Activated naive CD8-positive, alpha-beta T cell treated with anti-CD3 and anti-CD28 coated beads for 36 hours (primary cell): ENCODE data around the gene CGGBP1. TPM values are rescaled to one million over a fixed set of nuclear protein-coding genes. Genes with fewer than 3 reads are reported as not detected.

ENCODE experiments used
- DNase-seq: peaks from one replicate; pipeline ENCODE4 v3.0.0; 2021
- H3K27ac Mint-ChIP-seq: one replicate; pipeline ENCODE4 v1.8.0; 2022; ENCODE audit warnings: mild to moderate bottlenecking, moderate library complexity, mixed read lengths
- H3K27me3 Mint-ChIP-seq: one replicate; pipeline ENCODE4 v1.8.0; 2022; ENCODE audit warnings: mild to moderate bottlenecking, mixed read lengths
- H3K36me3 Mint-ChIP-seq: one replicate; pipeline ENCODE4 v1.8.0; 2021; ENCODE audit warnings: mild to moderate bottlenecking, mixed read lengths
- H3K4me1 Mint-ChIP-seq: one replicate; pipeline ENCODE4 v1.8.0; 2021; ENCODE audit warnings: mixed read lengths
- H3K4me3 Mint-ChIP-seq: one replicate; pipeline ENCODE4 v1.8.0; 2022; ENCODE audit warnings: mild to moderate bottlenecking, moderate library complexity, mixed read lengths
- H3K9me3 Mint-ChIP-seq: one replicate; pipeline ENCODE4 v1.8.0; 2022; ENCODE audit warnings: mixed read lengths
- total RNA-seq, 2 experiments: library from RNA; stranded (reverse); gene quantifications; one replicate each; pipeline ENCODE4 v1.2.3, GENCODE V29; 2021

Gene CGGBP1, protein sequence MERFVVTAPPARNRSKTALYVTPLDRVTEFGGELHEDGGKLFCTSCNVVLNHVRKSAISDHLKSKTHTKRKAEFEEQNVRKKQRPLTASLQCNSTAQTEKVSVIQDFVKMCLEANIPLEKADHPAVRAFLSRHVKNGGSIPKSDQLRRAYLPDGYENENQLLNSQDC
- total RNA-seq, result 10 to 100 TPM; 69.8 to 75.4 TPM

DNA sequence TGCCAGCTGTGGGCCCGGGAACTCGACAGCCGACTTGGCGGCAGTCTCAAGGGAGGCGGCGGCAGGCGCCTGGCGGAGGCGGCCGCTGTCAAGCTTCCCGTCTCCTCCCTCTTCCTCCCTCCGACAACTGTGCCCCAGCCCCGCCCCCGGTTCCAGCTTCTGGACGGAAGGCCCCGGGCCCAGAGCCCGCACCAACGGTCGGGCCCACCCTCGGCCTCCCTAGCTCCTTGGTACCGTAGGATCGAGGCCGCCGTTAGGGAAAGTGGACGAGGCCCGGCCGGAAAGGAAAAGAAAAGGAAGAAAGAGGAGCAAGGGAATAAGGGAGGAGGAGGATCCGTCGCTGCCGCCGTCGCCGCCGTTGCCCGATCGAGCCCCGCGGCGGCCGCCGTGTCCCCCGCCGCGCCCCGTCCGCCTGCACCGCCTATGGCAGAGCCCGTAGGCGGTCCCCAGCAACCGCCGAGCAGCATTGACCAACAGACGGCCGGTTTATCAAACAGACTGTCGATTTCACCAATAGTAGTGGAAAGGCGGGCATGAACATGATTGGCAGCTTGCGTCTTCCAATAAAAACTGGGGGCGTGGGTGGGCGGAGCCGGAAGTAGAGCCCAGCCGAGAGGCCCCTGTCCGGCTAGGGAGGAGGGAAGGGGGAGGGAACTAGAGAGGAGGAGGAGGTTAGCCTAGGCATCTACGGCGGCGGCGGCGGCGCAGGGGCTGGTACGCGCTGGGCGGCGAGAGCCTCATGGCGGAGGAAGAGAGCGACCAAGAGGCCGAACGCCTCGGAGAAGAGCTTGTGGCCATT is at the start of gene CGGBP1, which contains the start of gene ZNF654:
Gene CGGBP1, minus strand, starts transcription at position 425 of the 799 bp plus-strand sequence. CDS start 3,029 bp downstream, outside the sequence.
Gene ZNF654, plus strand, starts transcription at position 675 of the 799 bp plus-strand sequence. Its CDS starts 65 bp downstream, at position 740.
- Mint-ChIP-seq H3K27ac (peak within 1 kb of the TSS; percentile 97), H3K36me3 (peaks cover 32% of the 10 kb centered on the region), H3K4me3 (peak within 1 kb of the TSS; percentile 92), H3K27me3 (no peaks in the 10 kb centered on the region), H3K4me1 (peaks cover 44% of the 10 kb centered on the region), H3K9me3 (no peaks in the 10 kb centered on the region)
- peak; percentile 96 for DNase-seq

DNA sequence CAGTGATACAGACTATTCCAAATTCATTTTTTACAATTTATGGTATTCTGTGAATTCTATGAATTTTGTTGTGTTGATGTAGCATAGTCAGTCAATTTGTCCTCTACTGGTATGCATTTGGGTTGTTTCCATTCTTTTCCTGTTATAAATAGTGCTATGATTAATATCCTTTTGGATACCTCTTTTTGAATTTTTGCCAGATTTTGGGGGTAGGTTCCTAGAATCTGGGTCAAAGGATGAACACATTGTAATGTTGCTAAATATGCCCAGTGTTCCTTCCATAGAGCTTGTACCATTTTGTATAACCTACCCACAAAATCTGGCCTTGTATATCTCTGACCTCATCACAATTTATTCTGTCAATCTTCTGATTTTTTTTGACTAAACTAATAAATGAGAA is 46.5 kb upstream of the CGGBP1 start:
- H3K9me3 Mint-ChIP-seq, result peaks cover 11% of the 10 kb centered on the region

DNA sequence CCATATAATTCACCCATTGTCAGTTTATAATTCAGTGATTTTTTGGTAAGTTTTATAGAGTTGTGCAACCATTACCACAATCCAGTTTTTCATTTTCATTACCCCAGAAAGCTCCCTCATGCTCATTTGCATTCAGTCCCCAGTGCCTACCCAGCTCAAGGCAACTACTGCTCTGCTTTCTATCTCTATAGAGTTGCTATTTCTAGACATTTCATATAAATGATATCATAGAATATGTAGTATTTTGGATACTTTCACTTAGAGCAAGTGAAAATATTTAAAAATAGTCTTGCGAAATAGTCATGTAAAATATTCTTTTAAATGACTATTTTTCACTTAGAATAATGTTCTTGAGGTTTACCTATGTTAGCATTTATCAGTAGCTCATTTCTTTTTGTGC is 42.3 kb upstream of the CGGBP1 start:
- Mint-ChIP-seq H3K27ac (no peak overlapping the region), H3K9me3 (peaks cover 19% of the 10 kb centered on the region), H3K4me1 (peaks cover 9% of the 10 kb centered on the region), H3K4me3 (no peak overlapping the region), H3K27me3 (no peaks in the 10 kb centered on the region), H3K36me3 (peaks cover 64% of the 10 kb centered on the region)
- DNase-seq, result no peak

More for the DNA sequence above, 46.5 kb upstream of the CGGBP1 start:
- Mint-ChIP-seq H3K27ac (no peak overlapping the region), H3K4me3 (no peak overlapping the region), H3K36me3 (peaks cover 31% of the 10 kb centered on the region), H3K4me1 (peaks cover 16% of the 10 kb centered on the region), H3K27me3 (no peaks in the 10 kb centered on the region)
- DNase-seq, result no peak

DNA sequence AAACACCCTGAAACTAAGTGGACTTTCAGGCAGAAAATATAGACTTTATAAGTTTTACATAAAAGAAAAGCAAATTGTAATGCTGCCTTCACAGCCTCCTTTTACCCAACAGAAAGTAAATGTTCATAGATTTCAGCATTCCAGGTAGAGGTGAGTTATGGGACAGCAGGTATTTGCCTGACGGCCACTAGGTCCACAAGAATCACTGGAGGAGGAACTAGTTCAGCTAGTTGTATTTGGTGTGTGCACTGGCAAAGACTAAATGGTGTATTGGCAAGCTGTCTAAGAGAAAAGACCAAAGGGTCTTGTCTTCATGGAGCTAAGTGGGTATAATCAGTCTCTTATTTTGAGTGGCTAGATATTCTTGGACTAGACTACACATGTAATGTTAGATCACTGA is 34.5 kb upstream of the CGGBP1 start:
- Mint-ChIP-seq H3K4me3 (no peak overlapping the region), H3K4me1 (peaks cover 9% of the 10 kb centered on the region), H3K27me3 (no peaks in the 10 kb centered on the region), H3K36me3 (peaks cover 65% of the 10 kb centered on the region), H3K27ac (no peak overlapping the region), H3K9me3 (peaks cover 14% of the 10 kb centered on the region)
- DNase-seq, result no peak

DNA sequence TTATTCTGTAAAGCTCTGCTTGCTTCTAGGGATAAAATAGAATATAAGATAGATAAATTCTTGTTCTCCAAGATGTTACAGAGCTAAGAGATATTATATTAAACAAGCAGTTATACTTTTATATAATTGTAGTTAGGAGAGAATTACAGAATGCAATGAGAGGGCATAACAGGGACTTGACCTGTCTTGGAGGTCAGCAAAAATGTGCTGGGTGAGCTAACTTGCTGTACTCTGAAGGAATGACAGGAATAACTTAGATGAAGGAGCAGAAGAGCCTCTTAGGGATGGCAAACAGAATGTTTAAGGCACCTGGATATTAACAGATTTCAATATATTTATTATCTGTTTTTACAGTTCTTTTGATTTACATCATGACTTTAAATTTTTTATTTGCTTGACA is 33.5 kb upstream of the CGGBP1 start:
- H3K4me1 Mint-ChIP-seq, result peaks cover 9% of the 10 kb centered on the region
- peaks cover 8% of the 10 kb centered on the region for H3K9me3 Mint-ChIP-seq
- H3K4me3 Mint-ChIP-seq, result no peak overlapping the region
- H3K27me3 Mint-ChIP-seq, result no peaks in the 10 kb centered on the region
- H3K36me3 Mint-ChIP-seq, result peaks cover 58% of the 10 kb centered on the region
- no peak for DNase-seq
- no peak overlapping the region for H3K27ac Mint-ChIP-seq

DNA sequence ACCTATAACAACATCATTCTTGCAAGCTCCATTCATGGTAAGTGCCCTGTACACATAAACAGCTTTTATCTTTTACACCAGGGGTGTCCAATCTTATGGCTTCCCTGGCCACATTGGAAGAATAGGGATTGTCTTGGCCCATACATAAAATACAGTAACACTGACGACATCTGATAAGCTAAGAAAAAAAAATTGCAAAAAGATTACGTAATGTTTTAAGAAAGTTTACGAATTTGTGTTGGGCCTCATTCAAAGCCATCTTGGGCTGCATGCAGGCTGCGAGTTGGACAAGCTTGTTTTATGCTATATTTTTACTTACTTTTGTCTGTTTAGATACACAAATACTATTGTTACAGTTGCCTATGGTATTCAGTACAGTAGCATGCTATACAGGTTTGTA is 31.9 kb upstream of the CGGBP1 start:
- peaks cover 47% of the 10 kb centered on the region for H3K36me3 Mint-ChIP-seq
- H3K4me1 Mint-ChIP-seq, result peaks cover 2% of the 10 kb centered on the region
- H3K9me3 Mint-ChIP-seq, result peaks cover 4% of the 10 kb centered on the region
- no peaks in the 10 kb centered on the region for H3K27me3 Mint-ChIP-seq
- no peak overlapping the region for H3K27ac Mint-ChIP-seq
- DNase-seq, result no peak
- H3K4me3 Mint-ChIP-seq, result no peak overlapping the region

DNA sequence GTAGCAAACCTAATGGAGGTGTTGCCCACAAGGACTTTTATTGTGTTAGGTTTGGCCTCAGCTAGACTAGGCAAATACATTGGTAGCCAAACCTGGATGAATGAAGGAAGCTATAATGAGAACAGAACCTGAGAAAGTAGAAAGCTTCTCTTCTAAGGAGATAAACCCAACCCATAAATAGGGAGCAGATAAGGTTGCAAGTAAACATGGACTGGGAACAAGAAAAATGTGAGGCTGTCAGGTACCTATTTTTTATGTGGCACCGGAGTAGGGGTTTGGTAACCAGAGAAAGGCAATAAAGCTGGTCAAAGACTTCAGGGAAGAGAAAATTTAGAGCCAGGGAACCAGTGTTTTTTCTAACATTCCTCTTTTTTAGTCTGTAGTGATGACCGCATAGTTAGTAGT is 25.3 kb upstream of the CGGBP1 start:
- no peak overlapping the region for H3K27ac Mint-ChIP-seq
- H3K4me1 Mint-ChIP-seq, result peaks cover 24% of the 10 kb centered on the region
- peaks cover 19% of the 10 kb centered on the region for H3K36me3 Mint-ChIP-seq
- H3K27me3 Mint-ChIP-seq, result no peaks in the 10 kb centered on the region
- no peak for DNase-seq
- H3K4me3 Mint-ChIP-seq, result no peak overlapping the region
- H3K9me3 Mint-ChIP-seq, result no peaks in the 10 kb centered on the region

DNA sequence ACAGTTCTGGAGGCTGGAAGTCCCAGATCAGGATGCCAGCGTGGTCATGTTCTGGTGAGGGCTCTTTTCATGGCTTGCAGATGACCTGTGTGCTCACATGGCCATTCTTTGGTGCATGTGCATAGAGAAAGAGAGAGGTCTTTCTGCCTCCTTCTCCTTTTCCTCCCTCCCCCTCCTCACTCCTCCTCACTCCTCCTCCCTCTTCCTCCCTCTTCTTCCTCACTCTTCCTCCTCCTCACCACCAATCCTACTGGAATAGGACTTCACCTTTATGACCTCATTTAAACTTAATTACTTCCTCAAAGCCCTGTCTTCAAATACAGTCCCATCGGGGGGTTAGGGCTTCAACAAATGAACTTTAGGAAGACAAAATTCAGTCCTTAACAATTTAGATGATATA is 24.0 kb upstream of the CGGBP1 start:
- peaks cover 34% of the 10 kb centered on the region for H3K4me1 Mint-ChIP-seq
- no peak for DNase-seq
- H3K9me3 Mint-ChIP-seq, result no peaks in the 10 kb centered on the region
- no peaks in the 10 kb centered on the region for H3K27me3 Mint-ChIP-seq
- H3K36me3 Mint-ChIP-seq, result peaks cover 19% of the 10 kb centered on the region
- H3K27ac Mint-ChIP-seq, result no peak overlapping the region
- no peak overlapping the region for H3K4me3 Mint-ChIP-seq

DNA sequence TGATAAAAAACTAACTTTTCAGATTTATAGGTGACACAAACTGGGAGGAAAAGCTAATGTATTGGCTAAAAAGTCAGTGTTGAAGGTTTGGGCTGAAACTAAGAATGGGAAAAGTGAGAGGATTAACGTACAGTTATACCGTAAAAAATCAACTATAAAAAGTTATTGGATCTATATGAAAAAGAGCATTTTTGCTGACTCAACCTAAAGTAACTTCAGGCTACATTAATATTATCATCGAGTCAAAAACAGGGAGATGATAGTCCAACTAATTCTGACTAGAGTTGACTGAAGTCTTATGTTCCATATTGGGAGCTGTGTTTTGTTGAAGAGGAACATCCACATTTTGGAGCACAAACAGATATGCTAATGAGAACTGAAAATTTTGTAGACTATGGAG is 20.1 kb upstream of the CGGBP1 start:
- Mint-ChIP-seq H3K9me3 (no peaks in the 10 kb centered on the region), H3K4me3 (no peak overlapping the region), H3K4me1 (peaks cover 43% of the 10 kb centered on the region)

DNA sequence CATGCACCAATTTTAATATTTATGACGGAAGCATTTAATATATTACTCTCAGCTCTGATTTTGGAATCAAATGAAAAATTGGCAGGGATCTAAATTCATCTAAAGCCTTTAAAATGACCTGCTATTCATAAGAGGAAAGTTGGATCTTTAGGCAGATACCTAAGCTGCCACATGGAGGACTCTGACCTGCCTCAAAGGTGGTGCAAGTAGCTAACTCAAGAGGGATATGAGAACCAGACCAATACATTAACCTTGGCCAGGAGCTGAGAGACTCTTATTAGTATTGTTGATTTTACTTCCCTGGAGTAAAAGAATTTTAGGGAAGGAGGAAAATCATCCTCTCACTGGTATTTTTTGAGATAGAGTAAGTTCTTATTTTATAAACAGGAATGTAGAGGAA is 17.9 kb upstream of the CGGBP1 start:
- Mint-ChIP-seq H3K4me1 (peaks cover 41% of the 10 kb centered on the region), H3K27ac (no peak overlapping the region), H3K36me3 (peaks cover 26% of the 10 kb centered on the region), H3K9me3 (peaks cover 4% of the 10 kb centered on the region), H3K4me3 (no peak overlapping the region), H3K27me3 (no peaks in the 10 kb centered on the region)
- DNase-seq, result no peak

More for the DNA sequence above, 20.1 kb upstream of the CGGBP1 start:
- no peak for DNase-seq
- H3K27ac Mint-ChIP-seq, result no peak overlapping the region
- peaks cover 16% of the 10 kb centered on the region for H3K36me3 Mint-ChIP-seq
- H3K27me3 Mint-ChIP-seq, result no peaks in the 10 kb centered on the region

DNA sequence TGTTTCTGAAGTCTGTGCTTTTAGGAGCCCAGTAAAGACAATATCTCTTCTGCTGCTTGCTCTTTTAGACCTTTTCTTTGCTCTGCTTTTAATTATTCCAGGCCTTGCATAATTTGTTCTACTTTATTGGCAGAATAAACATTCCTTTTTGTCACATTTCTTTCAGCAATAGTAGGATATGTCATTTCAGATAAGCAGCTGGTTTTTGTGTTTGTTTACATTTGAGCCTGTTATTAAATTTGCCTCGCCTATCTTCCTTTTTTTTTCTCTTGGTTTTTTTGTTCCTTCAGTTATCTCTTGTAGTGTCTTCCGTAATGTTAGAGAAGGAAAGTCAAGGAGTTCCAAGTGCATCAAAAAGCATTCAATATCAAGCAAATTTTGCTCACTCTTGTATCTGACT is 16.7 kb upstream of the CGGBP1 start:
- H3K9me3 Mint-ChIP-seq, result peaks cover 11% of the 10 kb centered on the region
- no peak overlapping the region for H3K4me3 Mint-ChIP-seq
- H3K27ac Mint-ChIP-seq, result no peak overlapping the region
- H3K36me3 Mint-ChIP-seq, result peaks cover 30% of the 10 kb centered on the region
- H3K4me1 Mint-ChIP-seq, result peaks cover 35% of the 10 kb centered on the region
- no peaks in the 10 kb centered on the region for H3K27me3 Mint-ChIP-seq
- DNase-seq, result no peak

DNA sequence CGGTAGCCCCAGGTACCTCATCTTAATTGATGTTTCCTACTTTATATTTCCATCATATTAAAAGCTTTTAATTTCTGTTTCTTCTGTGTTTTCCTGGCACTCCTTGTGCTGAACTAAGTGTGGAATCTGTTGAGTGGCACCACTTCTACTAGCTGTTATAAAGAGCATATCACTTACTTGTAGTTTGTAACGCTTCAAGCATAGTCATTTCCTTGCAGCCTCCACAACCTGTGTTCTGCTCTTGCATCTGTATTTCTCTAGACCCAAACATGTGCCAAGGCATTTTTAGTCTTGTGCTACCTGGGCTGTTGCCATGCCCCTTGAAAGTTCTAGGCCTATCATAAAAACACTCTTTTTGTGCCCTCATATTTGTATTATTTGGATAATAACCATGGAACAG is 16.3 kb upstream of the CGGBP1 start:
- Mint-ChIP-seq H3K27ac (no peak overlapping the region), H3K4me3 (no peak overlapping the region), H3K27me3 (no peaks in the 10 kb centered on the region), H3K9me3 (peaks cover 12% of the 10 kb centered on the region), H3K4me1 (peaks cover 35% of the 10 kb centered on the region), H3K36me3 (peaks cover 31% of the 10 kb centered on the region)
- DNase-seq, result no peak

DNA sequence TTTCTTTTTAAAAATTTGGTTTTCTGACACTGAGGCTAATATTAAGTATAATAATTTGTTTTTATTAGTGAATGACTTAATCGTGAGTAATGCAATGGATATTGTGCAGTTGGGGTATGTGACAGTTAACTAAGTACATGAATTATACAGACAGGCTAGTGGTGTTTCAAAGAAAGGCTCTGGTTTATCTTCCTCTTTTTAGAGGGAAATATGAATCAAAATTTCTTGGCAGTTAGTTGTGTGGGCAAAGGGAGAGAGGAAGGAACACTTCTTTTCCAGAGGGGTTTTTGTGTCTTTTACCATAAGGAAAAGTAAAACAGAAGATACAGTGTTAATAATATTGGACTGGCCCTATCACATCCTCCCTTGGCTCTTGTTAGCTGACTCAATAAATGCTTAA is 2.9 kb upstream of the CGGBP1 start:
- no peaks in the 10 kb centered on the region for H3K9me3 Mint-ChIP-seq
- peaks cover 40% of the 10 kb centered on the region for H3K4me1 Mint-ChIP-seq
- H3K4me3 Mint-ChIP-seq, result peak overlapping the region; percentile 27
- peaks cover 24% of the 10 kb centered on the region for H3K36me3 Mint-ChIP-seq
- no peaks in the 10 kb centered on the region for H3K27me3 Mint-ChIP-seq
- DNase-seq, result no peak
- H3K27ac Mint-ChIP-seq, result no peak overlapping the region

DNA sequence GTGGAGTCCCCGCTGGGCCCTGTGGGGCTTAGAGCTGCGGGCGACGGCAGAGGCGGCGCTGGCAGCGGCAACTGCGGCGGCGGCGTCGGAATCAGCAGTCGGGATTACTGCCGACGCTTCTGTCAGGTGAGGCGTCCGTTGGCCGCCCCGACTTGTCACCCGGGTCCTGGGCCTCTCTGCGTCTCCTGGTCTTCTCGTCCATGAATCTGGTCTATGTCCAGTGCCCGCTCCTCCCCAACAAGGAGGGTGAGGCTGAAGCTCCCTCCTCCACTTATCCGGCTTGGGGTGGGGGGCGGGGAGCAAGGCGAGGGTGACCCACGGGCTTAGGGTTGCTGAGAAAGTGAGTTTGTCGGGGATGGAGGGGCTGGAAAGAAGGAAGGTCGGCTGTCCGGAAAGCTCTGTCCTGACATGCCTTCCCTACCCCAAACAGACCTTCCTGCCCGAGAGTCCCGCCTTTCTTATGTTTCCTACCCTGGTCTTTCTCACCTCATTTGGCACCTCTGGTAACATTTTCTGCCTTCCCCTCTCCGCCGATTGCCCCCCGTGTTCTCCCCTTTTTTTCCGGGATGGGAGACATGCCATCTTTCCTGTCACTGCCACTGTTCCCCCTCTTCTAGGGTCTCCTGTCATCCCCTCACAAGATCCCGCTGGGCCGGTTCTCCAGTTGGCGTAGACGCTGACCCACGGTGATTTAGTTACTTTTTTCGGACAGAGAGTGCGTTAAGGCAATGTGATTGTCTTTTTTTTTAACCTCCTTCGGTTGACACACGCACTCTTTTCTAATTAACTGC is 770 bp upstream of the CGGBP1 start:
- Mint-ChIP-seq H3K27ac (peak overlapping the region; percentile 85), H3K4me3 (peak overlapping the region; percentile 92), H3K4me1 (peaks cover 50% of the 10 kb centered on the region), H3K27me3 (no peaks in the 10 kb centered on the region), H3K9me3 (no peaks in the 10 kb centered on the region), H3K36me3 (peaks cover 29% of the 10 kb centered on the region)
- no peak for DNase-seq

DNA sequence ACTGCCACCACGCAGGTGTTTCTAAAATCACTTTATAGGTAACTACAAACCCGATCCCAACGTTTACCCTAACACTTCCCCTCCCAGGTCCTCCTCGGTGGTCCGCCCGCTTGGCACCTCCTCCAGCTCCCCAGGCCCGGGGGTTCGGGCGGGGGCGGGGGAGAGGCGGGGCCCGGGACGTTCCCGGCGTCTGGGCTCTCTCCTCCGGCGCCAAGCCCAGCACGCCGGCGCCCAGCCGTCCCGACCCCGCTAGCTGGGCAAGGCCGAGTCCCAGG is 562 bp downstream of the CGGBP1 start:
- no peaks in the 10 kb centered on the region for H3K9me3 Mint-ChIP-seq
- peaks cover 45% of the 10 kb centered on the region for H3K4me1 Mint-ChIP-seq
- H3K27me3 Mint-ChIP-seq, result no peaks in the 10 kb centered on the region
- DNase-seq, result no peak
- peaks cover 36% of the 10 kb centered on the region for H3K36me3 Mint-ChIP-seq
- H3K27ac Mint-ChIP-seq, result peak overlapping the region; percentile 97
- H3K4me3 Mint-ChIP-seq, result peak overlapping the region; percentile 92
